H1 (cell line): ENCODE measurements around the gene NAPA.

Experiments
- CEBPB ChIP-seq: IDR thresholded peaks from 2 replicates; pipeline ENCODE4 v1.6.1; 2012; ENCODE audit warnings: low read depth, low read length
- CTCF ChIP-seq, 3 experiments: IDR thresholded peaks; 1 replicate in 2 of 3; 2 replicates in 1 of 3; pipeline versions ENCODE4 v1.5.1 to v1.6.1; 2011; ENCODE audit warnings: low read length in 3 of 3, mild to moderate bottlenecking in 3 of 3, inconsistent platforms in 2 of 3, low read depth in 1 of 3, moderate library complexity in 1 of 3; ENCODE audit not compliant: insufficient read depth in 1 of 3; ENCODE audit errors: control extremely low read depth in 1 of 3
- EP300 ChIP-seq, 2 experiments: IDR thresholded peaks; 1 replicate in 1 of 2; 2 replicates in 1 of 2; pipeline ENCODE4 v1.6.1; 2011 to 2012; ENCODE audit warnings: low read depth in 2 of 2, low read length in 2 of 2, mild to moderate bottlenecking in 2 of 2, borderline replicate concordance in 1 of 2, inconsistent platforms in 1 of 2, moderate library complexity in 1 of 2
- SRF ChIP-seq: IDR thresholded peaks from 2 replicates; pipeline ENCODE4 v1.6.1; 2011; ENCODE audit warnings: mild to moderate bottlenecking, low read depth, low read length, moderate library complexity
- YY1 ChIP-seq: IDR thresholded peaks from 2 replicates; pipeline ENCODE4 v1.6.1; 2011; ENCODE audit warnings: low read depth, mild to moderate bottlenecking, low read length

DNA sequence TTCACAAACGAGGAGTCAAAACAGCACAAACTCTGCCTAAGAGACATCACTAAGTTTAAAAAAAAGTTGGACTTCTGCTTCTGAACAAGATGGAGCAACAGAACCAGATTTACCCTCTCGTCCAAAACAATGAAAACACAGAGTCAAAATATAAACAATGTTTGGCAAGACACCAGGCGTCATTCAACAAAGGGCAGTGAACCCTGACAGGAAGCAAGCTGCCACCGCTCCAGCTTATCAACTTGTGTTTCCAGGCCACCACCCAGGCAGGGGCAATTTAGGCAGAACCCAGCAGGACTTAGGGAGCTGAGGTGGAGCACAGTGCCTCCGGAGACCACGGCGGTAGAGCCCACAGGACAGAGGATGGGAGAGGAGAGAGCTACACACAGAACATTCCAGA is 8.6 kb upstream of the NAPA start:
- TF ChIP-seq EP300 (IDR thresholded peaks at IDR 0.05; ENCODE audit: borderline replicate concordance in 1 of 2, low read depth in 2 of 2, low read length in 2 of 2) (no peak), CTCF (IDR thresholded peaks at IDR 0.05; ENCODE audit: control extremely low read depth in 1 of 3, insufficient read depth in 1 of 3, low read depth in 1 of 3, low read length in 3 of 3) (no peak), CEBPB (no peak), SRF (no peak), YY1 (no peak)
